B cell (primary cell): Measurements from ENCODE around the gene PRR7.
A peak's percentile ranks its signal among the peaks of the same experiment; 100 is the strongest.

Source experiments
- CTCF ChIP-seq: fragments of 200-600 bp; IDR thresholded peaks from one replicate; pipeline ENCODE4 v1.8.0; 2022; ENCODE audit warnings: antibody characterized with exemption, mild to moderate bottlenecking
- EZH2 ChIP-seq: IDR thresholded peaks from 2 replicates; pipeline ENCODE4 v1.6.1; 2012; ENCODE audit warnings: borderline replicate concordance, low read depth, mild to moderate bottlenecking, moderate library complexity, low read length; ENCODE audit not compliant: insufficient read depth, poor library complexity, severe bottlenecking

GRCh38 chr5:177455036-177455660 is 8.5 kb downstream of the PRR7 start:
- TF ChIP-seq EZH2 (no peak), CTCF (peak; percentile 81)
